ENCODE results near the gene ADAMTS18. TPM values are rescaled to one million over a fixed set of nuclear protein-coding genes. Genes with fewer than 3 reads are reported as not detected.

The ADAMTS18 gene, protein sequence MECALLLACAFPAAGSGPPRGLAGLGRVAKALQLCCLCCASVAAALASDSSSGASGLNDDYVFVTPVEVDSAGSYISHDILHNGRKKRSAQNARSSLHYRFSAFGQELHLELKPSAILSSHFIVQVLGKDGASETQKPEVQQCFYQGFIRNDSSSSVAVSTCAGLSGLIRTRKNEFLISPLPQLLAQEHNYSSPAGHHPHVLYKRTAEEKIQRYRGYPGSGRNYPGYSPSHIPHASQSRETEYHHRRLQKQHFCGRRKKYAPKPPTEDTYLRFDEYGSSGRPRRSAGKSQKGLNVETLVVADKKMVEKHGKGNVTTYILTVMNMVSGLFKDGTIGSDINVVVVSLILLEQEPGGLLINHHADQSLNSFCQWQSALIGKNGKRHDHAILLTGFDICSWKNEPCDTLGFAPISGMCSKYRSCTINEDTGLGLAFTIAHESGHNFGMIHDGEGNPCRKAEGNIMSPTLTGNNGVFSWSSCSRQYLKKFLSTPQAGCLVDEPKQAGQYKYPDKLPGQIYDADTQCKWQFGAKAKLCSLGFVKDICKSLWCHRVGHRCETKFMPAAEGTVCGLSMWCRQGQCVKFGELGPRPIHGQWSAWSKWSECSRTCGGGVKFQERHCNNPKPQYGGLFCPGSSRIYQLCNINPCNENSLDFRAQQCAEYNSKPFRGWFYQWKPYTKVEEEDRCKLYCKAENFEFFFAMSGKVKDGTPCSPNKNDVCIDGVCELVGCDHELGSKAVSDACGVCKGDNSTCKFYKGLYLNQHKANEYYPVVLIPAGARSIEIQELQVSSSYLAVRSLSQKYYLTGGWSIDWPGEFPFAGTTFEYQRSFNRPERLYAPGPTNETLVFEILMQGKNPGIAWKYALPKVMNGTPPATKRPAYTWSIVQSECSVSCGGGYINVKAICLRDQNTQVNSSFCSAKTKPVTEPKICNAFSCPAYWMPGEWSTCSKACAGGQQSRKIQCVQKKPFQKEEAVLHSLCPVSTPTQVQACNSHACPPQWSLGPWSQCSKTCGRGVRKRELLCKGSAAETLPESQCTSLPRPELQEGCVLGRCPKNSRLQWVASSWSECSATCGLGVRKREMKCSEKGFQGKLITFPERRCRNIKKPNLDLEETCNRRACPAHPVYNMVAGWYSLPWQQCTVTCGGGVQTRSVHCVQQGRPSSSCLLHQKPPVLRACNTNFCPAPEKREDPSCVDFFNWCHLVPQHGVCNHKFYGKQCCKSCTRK (N-terminal part only)
- under 1 TPM in 1 of 2 donors, not detected in 1; 0.14 TPM for total RNA-seq

DNA sequence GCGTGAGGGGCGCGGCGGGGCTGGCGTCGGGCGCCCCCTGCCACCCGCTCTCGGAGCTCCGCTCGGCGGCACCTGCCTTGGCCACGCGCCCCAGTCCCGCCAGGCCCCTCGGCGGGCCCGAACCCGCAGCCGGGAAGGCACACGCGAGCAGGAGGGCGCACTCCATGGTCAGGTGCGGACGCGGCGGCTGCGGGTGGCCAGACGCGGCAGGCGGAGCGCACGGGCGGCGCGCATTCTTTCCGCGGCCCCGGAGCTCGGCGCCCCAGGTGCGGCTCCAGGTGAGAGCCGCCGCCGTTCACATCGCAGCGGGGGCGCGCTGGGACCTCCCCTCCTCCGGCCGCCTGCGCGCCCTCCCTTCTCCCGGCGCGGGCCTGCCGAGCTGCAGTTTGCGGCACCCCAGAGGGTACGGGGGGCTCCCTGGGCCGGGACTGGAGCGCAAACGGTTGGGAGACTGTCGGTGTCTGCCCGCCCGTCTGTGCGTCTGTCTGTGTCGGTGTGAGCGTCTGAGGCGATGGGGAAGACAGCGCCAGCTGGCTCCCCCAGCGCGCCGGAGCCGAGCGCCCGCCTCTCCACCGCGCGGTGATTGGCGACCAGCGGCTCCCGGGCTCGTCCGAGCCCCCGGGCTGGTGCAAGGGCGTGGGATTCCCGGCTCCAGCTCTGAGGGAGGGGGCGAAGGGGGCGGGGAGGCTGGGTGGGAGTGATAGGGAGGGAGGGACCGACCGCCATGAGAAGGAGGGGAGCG is at the start of gene ADAMTS18:
TSS of gene ADAMTS18 (minus strand) at position 505 of the 742 bp plus-strand sequence. CDS start at position 166, 339 bp downstream.
- H3K4me3 ChIP-seq: no peak within 1 kb of the TSS
- TF ChIP-seq, protein P1, sequence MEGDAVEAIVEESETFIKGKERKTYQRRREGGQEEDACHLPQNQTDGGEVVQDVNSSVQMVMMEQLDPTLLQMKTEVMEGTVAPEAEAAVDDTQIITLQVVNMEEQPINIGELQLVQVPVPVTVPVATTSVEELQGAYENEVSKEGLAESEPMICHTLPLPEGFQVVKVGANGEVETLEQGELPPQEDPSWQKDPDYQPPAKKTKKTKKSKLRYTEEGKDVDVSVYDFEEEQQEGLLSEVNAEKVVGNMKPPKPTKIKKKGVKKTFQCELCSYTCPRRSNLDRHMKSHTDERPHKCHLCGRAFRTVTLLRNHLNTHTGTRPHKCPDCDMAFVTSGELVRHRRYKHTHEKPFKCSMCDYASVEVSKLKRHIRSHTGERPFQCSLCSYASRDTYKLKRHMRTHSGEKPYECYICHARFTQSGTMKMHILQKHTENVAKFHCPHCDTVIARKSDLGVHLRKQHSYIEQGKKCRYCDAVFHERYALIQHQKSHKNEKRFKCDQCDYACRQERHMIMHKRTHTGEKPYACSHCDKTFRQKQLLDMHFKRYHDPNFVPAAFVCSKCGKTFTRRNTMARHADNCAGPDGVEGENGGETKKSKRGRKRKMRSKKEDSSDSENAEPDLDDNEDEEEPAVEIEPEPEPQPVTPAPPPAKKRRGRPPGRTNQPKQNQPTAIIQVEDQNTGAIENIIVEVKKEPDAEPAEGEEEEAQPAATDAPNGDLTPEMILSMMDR (IDR thresholded peaks at IDR 0.05): no peak
- H3K27me3 ChIP-seq (replicated peaks; ENCODE audit: insufficient read depth): no peaks in the 10 kb centered on the region
- DNase-seq (ENCODE audit: low spot score) (no peak), ATAC-seq (ENCODE audit: insufficient number of reproducible peaks, low FRiP score, low read depth) (no peak)
- no peak within 1 kb of the TSS for H3K27ac ChIP-seq
- H3K9me3 ChIP-seq: no peaks in the 10 kb centered on the region
- no peaks in the 10 kb centered on the region for H3K36me3 ChIP-seq
- H3K4me1 ChIP-seq (ENCODE audit: control insufficient read depth in 1 of 2, low read depth in 2 of 2): no peaks in the 10 kb centered on the region

DNA sequence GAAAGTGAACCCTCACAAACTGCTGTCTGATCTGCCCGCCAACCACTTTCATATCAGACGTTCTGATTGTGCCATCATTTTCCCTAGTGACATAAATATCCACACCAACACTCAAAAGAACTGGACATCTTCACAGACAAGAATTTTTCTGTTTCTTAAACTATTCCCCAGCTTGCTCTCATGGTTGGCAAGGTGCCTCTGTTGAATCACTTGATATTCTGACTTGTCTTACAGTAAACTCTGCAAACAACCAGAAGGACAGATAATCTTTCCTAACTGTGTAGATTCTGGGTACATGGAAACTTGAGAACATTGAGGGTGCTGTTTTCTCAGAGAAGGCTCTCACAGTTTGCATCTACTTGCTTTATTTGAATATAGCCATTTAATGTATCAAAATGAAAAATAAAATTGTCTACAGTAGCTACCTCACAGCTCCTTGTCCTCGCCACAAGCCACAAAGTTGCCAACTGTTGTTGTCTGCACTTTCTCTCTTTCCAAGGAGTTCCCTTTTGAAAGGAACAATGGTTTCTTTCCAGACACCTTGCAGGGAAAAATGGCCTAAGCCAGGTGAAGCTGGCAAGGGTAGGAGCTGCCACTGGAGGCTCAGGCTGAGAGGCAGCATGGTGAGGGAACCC is 46.0 kb upstream of the ADAMTS18 start:
- H3K36me3 ChIP-seq: no peaks in the 10 kb centered on the region
- TF ChIP-seq, protein P1 (IDR thresholded peaks at IDR 0.05): no peak
- no peak for DNase-seq (ENCODE audit: low spot score)
- H3K27me3 ChIP-seq (replicated peaks; ENCODE audit: insufficient read depth): no peaks in the 10 kb centered on the region
- no peak for ATAC-seq (ENCODE audit: insufficient number of reproducible peaks, low FRiP score, low read depth)
- no peaks in the 10 kb centered on the region for H3K9me3 ChIP-seq
- no peak overlapping the region for H3K27ac ChIP-seq
- H3K4me1 ChIP-seq (ENCODE audit: control insufficient read depth in 1 of 2, low read depth in 2 of 2): no peaks in the 10 kb centered on the region
- H3K4me3 ChIP-seq: no peak overlapping the region

DNA sequence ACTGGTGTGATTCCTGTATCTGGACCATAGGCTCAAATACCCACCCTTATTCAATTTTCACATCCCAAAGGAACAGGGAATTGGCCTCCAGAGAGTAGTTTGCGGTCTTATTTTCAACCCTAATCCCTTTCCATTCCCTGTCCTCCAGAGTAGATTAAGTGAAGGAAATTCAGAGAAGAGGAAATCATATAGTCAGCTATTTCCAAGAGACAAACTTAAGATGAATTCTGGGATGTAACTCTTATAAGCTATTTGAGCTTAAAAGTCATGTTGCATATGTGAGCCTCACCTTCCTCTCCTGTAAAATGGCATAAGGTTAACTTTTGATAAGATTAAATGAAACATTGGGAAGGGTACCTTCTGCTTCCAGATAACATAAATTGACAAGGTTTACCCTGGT is 37.4 kb upstream of the ADAMTS18 start:
- ATAC-seq (ENCODE audit: insufficient number of reproducible peaks, low FRiP score, low read depth) (no peak), DNase-seq (ENCODE audit: low spot score) (no peak)
- H3K4me1 ChIP-seq (ENCODE audit: control insufficient read depth in 1 of 2, low read depth in 2 of 2): no peaks in the 10 kb centered on the region
- no peak overlapping the region for H3K27ac ChIP-seq
- no peak overlapping the region for H3K4me3 ChIP-seq
- H3K9me3 ChIP-seq: no peaks in the 10 kb centered on the region
- no peaks in the 10 kb centered on the region for H3K36me3 ChIP-seq
- TF ChIP-seq, protein P1 (IDR thresholded peaks at IDR 0.05): no peak
- H3K27me3 ChIP-seq (replicated peaks; ENCODE audit: insufficient read depth): no peaks in the 10 kb centered on the region

DNA sequence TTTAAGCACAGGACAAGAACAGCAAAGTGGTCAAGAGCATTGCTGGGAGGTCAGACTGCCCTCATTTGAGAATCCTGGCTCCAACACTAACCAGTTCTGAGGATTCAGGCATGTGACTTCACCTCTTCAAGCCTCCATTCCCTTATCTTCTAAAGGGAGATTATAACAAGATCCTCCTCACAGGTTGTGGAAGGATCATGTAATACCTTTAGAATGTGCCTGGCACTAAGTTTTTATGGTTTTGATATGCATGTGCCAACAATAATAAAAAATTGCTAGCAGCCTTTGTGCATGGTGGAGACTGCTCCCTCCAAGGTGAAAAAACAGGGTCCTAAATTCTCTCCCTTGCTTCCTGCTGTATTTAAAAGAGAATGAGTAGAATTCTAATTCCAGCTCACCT is 36.0 kb upstream of the ADAMTS18 start:
- no peak for ATAC-seq (ENCODE audit: insufficient number of reproducible peaks, low FRiP score, low read depth)
- Histone ChIP-seq H3K27me3 (replicated peaks; ENCODE audit: insufficient read depth) (no peaks in the 10 kb centered on the region), H3K27ac (no peak overlapping the region), H3K4me1 (ENCODE audit: control insufficient read depth in 1 of 2, low read depth in 2 of 2) (no peaks in the 10 kb centered on the region), H3K36me3 (no peaks in the 10 kb centered on the region), H3K9me3 (no peaks in the 10 kb centered on the region), H3K4me3 (no peak overlapping the region)
- TF ChIP-seq, protein P1 (IDR thresholded peaks at IDR 0.05): no peak
- DNase-seq (ENCODE audit: low spot score): no peak
